K562 (cell line): ENCODE measurements around the gene IGFALS. TPM values are rescaled to one million over a fixed set of nuclear protein-coding genes. Genes with fewer than 3 reads are reported as not detected.

Experiments
- BMI1 ChIP-seq: fragments of 150-350 bp; IDR thresholded peaks from 2 replicates; pipeline ENCODE4 v1.6.1; 2014; ENCODE audit warnings: low read length
- CBFA2T2 ChIP-seq: fragments of 450-650 bp; conservative IDR thresholded peaks from 2 replicates; pipeline ENCODE4 v1.6.1; 2017; ENCODE audit warnings: mild to moderate bottlenecking
- KLF1 ChIP-seq: fragments of 450-650 bp; IDR thresholded peaks from 2 replicates; pipeline ENCODE4 v1.6.1; 2016; ENCODE audit warnings: missing genetic modification characterization, missing compliant biosample characterization
- MAX ChIP-seq: sonication (generic); formaldehyde crosslinking; IDR thresholded peaks from 2 replicates; pipeline ENCODE4 v1.9.0; 2022; ENCODE audit warnings: mild to moderate bottlenecking, missing genetic modification reagents
- NKRF ChIP-seq: fragments of 450-650 bp; IDR thresholded peaks from 2 replicates; pipeline ENCODE4 v1.6.1; 2016; ENCODE audit warnings: borderline replicate concordance
- PHTF2 ChIP-seq: fragments of 250-450 bp; sonication (Bioruptor Pico); IDR thresholded peaks from 2 replicates; pipeline ENCODE4 v1.5.0; 2021; ENCODE audit warnings: mild to moderate bottlenecking
- PTBP1 ChIP-seq: fragments of 200-400 bp; formaldehyde crosslinking; IDR thresholded peaks from 2 replicates; pipeline ENCODE4 v1.6.1; 2017; ENCODE audit warnings: low read depth, low read length
- SP1 ChIP-seq: sonication (generic); formaldehyde crosslinking; IDR thresholded peaks from 2 replicates; pipeline ENCODE4 v1.8.1; 2022; ENCODE audit warnings: mild to moderate bottlenecking, missing genetic modification reagents
- SRF ChIP-seq, 2 experiments: fragments of 250-450, 450-650 bp in 1 of 2; sonication (Bioruptor Pico) in 1 of 2; sonication (generic) in 1 of 2; formaldehyde crosslinking; IDR thresholded peaks; 2 replicates each; pipeline versions ENCODE4 v1.5.0 to v1.5.1; 2020 to 2022; ENCODE audit warnings: mild to moderate bottlenecking in 1 of 2, missing genetic modification reagents in 1 of 2
- TAF15 ChIP-seq: fragments of 200-400 bp; formaldehyde crosslinking; IDR thresholded peaks from 2 replicates; pipeline ENCODE4 v1.6.1; 2017; ENCODE audit warnings: mild to moderate bottlenecking, low read depth, low read length, moderate library complexity
- XRCC5 ChIP-seq: fragments of 200-400 bp; formaldehyde crosslinking; IDR thresholded peaks from 2 replicates; pipeline ENCODE4 v1.6.1; 2017; ENCODE audit warnings: low read depth, mild to moderate bottlenecking, low read length
- polyA plus RNA-seq, 8 experiments: library from polyadenylated mRNA; depleted of rRNA in 4 of 8; stranded (reverse) in 5 of 8; unstranded in 3 of 8; fragments of >200 nt; fragmentation: Nextera tagmentation in 2 of 8; fragmentation: Illumina TruSeq in 1 of 8; extraction: Ambion mirVana in 2 of 8; extraction: Trizol in 1 of 8; gene quantifications; 2 replicates each; pipeline versions ENCODE4 v1.2.1 to v1.2.3, GENCODE V29; 2011 to 2014; ENCODE audit warnings: inconsistent platforms in 1 of 8, missing spikeins in 1 of 8
- total RNA-seq, 7 experiments: library from RNA; depleted of rRNA in 6 of 7; stranded (reverse); fragments of >200 nt in 6 of 7; fragmentation: Illumina TruSeq in 2 of 7; extraction: Trizol in 2 of 7; gene quantifications; 2 replicates each; pipeline versions ENCODE4 v1.2.1 to v1.2.3, GENCODE V29; 2011 to 2021; ENCODE audit warnings: low replicate concordance in 1 of 7
- TF ChIP-seq, protein P1 (sequence below): sonication (generic); formaldehyde crosslinking; IDR thresholded peaks from 2 replicates; pipeline ENCODE4 v1.4.0; 2020; ENCODE audit warnings: mild to moderate bottlenecking, missing genetic modification reagents
- TF ChIP-seq, protein P2 (sequence below): fragments of 250-450 bp; sonication (Bioruptor Pico); IDR thresholded peaks from 2 replicates; pipeline ENCODE4 v1.4.0; 2020; ENCODE audit warnings: mild to moderate bottlenecking, moderate library complexity
- TF ChIP-seq, protein P3 (sequence below), 3 experiments: IDR thresholded peaks in 2 of 3; conservative IDR thresholded peaks in 1 of 3; 2 replicates each; pipeline ENCODE4 v1.5.1; 2011 to 2012; ENCODE audit warnings: low read length in 3 of 3, mild to moderate bottlenecking in 3 of 3, control low read depth in 2 of 3, improper control_type of control experiment in 1 of 3, inconsistent platforms in 1 of 3, low read depth in 1 of 3, mixed read lengths in 1 of 3, moderate library complexity in 1 of 3; ENCODE audit not compliant: insufficient read depth in 2 of 3
- TF ChIP-seq, protein P4 (sequence below): fragments of 200-400 bp; formaldehyde crosslinking; IDR thresholded peaks from 2 replicates; pipeline ENCODE4 v1.6.1; 2017; ENCODE audit warnings: mild to moderate bottlenecking, low read depth, low read length, moderate library complexity

Gene IGFALS
- total and polyA plus RNA-seq, 9 of the 15 experiments (the other 6 are each of a cell fraction or from before 2014, with no cell fraction given), result not detected

- TF ChIP-seq NKRF (peak; percentile 61; the same call in 1 of the 2 replicates), SP1 (CRISPR knock-in tag) (no peak), KLF1 (tag) (0 out of 2 replicates have a peak, but pooled peaks have one; percentile 31), PHTF2 (CRISPR knock-in tag) (no peak), CBFA2T2 (no peak), PTBP1 (0 out of 2 replicates have a peak, but pooled peaks have one; percentile 47), XRCC5 (no peak), BMI1 (no peak), MAX (CRISPR knock-in tag) (no peak), TAF15 (no peak), SRF (CRISPR knock-in tag; IDR thresholded peaks at IDR 0.05) (no peak)
- TF ChIP-seq, protein P1, sequence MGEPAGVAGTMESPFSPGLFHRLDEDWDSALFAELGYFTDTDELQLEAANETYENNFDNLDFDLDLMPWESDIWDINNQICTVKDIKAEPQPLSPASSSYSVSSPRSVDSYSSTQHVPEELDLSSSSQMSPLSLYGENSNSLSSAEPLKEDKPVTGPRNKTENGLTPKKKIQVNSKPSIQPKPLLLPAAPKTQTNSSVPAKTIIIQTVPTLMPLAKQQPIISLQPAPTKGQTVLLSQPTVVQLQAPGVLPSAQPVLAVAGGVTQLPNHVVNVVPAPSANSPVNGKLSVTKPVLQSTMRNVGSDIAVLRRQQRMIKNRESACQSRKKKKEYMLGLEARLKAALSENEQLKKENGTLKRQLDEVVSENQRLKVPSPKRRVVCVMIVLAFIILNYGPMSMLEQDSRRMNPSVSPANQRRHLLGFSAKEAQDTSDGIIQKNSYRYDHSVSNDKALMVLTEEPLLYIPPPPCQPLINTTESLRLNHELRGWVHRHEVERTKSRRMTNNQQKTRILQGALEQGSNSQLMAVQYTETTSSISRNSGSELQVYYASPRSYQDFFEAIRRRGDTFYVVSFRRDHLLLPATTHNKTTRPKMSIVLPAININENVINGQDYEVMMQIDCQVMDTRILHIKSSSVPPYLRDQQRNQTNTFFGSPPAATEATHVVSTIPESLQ (CRISPR knock-in tag), result no peak
- TF ChIP-seq, protein P2, sequence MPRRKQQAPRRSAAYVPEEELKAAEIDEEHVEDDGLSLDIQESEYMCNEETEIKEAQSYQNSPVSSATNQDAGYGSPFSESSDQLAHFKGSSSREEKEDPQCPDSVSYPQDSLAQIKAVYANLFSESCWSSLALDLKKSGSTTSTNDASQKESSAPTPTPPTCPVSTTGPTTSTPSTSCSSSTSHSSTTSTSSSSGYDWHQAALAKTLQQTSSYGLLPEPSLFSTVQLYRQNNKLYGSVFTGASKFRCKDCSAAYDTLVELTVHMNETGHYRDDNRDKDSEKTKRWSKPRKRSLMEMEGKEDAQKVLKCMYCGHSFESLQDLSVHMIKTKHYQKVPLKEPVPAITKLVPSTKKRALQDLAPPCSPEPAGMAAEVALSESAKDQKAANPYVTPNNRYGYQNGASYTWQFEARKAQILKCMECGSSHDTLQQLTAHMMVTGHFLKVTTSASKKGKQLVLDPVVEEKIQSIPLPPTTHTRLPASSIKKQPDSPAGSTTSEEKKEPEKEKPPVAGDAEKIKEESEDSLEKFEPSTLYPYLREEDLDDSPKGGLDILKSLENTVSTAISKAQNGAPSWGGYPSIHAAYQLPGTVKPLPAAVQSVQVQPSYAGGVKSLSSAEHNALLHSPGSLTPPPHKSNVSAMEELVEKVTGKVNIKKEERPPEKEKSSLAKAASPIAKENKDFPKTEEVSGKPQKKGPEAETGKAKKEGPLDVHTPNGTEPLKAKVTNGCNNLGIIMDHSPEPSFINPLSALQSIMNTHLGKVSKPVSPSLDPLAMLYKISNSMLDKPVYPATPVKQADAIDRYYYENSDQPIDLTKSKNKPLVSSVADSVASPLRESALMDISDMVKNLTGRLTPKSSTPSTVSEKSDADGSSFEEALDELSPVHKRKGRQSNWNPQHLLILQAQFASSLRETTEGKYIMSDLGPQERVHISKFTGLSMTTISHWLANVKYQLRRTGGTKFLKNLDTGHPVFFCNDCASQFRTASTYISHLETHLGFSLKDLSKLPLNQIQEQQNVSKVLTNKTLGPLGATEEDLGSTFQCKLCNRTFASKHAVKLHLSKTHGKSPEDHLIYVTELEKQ, result no peak
- TF ChIP-seq, protein P3, sequence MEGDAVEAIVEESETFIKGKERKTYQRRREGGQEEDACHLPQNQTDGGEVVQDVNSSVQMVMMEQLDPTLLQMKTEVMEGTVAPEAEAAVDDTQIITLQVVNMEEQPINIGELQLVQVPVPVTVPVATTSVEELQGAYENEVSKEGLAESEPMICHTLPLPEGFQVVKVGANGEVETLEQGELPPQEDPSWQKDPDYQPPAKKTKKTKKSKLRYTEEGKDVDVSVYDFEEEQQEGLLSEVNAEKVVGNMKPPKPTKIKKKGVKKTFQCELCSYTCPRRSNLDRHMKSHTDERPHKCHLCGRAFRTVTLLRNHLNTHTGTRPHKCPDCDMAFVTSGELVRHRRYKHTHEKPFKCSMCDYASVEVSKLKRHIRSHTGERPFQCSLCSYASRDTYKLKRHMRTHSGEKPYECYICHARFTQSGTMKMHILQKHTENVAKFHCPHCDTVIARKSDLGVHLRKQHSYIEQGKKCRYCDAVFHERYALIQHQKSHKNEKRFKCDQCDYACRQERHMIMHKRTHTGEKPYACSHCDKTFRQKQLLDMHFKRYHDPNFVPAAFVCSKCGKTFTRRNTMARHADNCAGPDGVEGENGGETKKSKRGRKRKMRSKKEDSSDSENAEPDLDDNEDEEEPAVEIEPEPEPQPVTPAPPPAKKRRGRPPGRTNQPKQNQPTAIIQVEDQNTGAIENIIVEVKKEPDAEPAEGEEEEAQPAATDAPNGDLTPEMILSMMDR (IDR thresholded peaks at IDR 0.05 in 2 of 3, conservative IDR thresholded peaks at IDR 0.05 in 1 of 3; ENCODE audit: insufficient read depth in 2 of 3, low read depth in 1 of 3, low read length in 3 of 3), result 0 out of 6 replicates have a peak, but pooled peaks of 1 of the 3 experiments have one; percentile 17
- TF ChIP-seq, protein P4, sequence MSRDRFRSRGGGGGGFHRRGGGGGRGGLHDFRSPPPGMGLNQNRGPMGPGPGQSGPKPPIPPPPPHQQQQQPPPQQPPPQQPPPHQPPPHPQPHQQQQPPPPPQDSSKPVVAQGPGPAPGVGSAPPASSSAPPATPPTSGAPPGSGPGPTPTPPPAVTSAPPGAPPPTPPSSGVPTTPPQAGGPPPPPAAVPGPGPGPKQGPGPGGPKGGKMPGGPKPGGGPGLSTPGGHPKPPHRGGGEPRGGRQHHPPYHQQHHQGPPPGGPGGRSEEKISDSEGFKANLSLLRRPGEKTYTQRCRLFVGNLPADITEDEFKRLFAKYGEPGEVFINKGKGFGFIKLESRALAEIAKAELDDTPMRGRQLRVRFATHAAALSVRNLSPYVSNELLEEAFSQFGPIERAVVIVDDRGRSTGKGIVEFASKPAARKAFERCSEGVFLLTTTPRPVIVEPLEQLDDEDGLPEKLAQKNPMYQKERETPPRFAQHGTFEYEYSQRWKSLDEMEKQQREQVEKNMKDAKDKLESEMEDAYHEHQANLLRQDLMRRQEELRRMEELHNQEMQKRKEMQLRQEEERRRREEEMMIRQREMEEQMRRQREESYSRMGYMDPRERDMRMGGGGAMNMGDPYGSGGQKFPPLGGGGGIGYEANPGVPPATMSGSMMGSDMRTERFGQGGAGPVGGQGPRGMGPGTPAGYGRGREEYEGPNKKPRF, result no peak
Observed at GRCh38 chr16:1781758-1782407, 11.6 kb downstream of the IGFALS start (continued).
